ENCODE results near the gene THEM4.

The THEM4 gene

DNA sequence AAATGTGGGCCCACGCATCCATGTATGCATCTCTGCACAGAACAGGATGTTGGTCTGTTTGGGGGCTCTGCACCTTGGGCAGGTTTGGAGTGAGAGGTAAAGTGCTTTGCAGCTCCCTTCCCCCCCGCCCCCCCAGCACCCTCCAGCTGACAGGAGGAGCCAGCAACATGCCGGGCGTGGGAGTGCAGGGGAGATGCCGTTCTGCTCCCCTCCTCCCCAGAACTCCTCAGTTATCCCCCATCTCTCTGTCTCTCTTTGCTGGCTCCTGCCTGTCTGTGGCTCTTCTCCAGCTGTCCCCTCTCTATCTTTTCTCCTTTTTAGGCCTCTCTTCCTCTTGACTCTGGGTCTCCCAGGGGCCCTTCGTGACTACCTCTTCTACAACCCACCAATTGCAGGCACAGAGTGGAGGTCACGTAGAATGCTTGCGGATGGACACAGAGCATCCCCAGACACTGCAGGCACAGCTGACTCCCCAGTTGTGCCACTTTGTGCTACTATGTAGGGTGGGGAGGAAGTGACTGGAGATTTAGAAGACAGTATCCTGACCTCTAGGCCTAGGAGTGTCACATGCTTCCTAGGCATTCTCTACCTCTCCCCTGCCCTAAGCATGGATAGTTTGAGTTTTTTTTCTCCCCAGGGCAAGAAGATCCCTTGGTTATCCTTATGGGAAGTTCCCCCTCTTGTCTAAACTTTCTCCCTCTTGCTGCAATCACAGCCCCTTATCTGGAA, 76.0 kb downstream of the THEM4 start:
- DNase-seq = no peak

DNA sequence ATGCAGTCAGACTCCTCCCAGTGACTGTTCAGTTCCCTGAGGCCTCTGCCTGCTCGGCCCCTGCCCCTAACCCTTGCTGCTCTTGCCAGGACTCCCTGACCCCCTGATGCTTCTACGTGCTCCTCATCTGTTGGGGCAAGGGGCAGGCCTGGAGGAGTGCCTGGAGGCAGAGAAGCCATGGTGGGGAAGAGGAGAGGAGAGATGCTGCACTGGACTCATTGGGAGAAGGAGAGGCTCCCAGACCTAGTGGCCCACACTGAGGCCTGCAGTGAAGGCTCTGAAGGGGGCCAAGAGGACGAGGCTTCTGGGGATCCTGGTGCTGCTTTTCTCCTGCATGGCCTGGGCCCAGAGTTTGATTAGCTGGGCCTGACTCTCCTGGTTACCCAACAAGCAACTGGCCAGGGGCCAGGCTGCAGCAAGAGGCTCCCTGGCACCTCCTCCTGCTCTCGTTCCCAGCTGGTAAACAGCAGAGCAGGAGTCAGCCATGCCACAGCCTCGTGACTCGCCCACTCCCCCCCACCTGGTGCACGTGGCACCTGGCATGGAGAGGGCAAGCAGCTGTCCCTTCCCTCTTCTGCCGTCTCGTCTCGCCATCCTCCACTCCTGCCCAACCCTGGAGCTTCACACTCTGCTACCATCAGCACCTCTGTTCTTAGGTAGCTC, 76.9 kb downstream of the THEM4 start:
- peak; percentile 68 to 85 (median 69) for DNase-seq

DNA sequence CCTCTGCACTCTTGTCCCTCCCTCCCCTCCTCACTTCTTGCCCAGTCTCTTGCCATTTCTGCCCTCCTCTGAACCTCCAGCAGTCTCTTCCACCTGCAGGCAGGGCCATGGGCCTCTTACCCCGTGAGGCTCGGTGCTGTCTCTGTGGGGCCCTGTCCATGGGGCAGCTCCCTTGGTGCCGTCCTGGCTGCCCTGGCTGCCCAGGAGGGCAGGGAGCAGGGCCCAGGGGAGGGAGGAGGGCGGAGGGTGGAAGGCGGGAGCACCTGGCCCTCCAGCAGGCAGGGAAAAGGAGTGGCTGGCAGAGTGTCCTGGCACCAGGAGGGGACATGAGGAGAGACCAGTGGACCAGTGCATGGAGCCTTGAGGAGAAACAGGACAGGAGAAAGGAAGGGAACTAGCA, 77.7 kb downstream of the THEM4 start, which contains the start of gene RORC:
TSS of gene RORC (minus strand) at position 198 of the 400 bp plus-strand sequence. CDS start at position 160, 38 bp downstream.
- DNase-seq = peak in 1 of 3 experiments; percentile 38

DNA sequence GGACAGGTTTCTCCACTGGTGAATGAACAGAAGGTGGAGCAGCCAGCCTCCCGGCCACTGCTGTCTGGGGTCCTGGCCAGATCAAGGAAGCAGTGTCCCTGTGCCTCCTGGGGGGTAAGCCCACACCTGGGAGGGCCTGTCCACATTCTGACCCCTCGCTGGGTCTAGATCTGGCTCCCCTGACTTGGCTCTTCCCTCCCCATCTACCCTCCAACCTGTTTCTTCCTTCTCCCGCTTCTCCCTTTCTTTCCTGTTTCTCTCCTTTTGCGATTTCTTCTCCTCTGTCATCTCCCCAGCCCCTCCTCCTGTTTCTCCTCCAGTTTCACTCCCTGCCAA, 78.1 kb downstream of the THEM4 start:
- no peak for DNase-seq

DNA sequence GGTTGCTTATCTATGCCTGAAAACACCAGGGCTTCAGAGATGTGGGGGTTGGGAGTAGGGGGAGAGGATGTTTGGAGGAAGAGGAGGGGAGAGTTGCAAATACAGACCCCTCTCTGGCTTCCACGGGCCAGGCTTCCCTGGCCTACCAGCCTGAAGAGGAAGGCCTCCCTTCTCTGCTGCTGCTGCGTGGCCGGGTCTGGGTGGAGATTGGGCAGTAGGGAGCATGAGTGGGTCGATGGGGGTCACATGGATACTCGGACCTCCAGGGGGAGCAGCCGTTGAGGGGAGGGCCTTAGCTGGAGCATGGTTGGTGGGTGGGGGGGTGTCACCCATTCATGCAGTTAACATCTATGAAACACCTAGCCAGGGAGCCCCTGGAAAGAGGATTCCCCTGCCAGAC, 79.3 kb downstream of the THEM4 start:
- no peak for DNase-seq

DNA sequence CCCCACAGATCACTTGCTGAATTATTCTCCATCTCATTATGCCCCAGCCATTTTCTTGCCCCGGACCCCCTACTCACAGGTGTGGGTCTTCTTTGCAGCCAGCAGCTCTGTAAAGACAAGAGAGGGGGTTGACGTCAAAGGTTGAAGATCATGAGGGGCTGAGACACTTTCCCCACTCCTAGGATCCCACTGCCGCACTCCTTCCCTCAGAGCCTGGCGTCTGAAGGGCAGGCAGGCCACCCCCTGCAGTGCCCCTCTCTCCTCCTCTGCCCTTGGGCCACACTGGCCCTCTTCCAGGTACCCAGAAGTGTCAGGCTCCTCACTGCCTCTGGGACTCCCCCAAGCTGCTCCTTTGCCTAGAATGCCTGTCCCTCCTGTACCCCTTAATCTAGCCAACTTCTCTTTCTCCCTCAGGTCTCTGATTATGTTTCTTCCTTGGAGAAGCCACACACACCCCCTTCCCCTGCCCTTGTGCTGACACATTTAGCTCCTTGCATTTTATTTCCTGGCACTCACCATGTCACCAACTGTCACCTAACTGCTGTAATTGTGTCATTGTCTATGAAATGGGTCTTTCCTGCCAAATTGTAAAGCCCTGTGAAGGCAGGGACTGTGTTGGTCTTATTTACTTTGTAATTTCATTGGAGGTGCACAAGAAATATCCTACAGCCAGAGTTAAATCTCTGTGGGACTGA, 79.8 kb downstream of the THEM4 start:
- peak in 1 of 3 experiments; percentile 14 for DNase-seq

DNA sequence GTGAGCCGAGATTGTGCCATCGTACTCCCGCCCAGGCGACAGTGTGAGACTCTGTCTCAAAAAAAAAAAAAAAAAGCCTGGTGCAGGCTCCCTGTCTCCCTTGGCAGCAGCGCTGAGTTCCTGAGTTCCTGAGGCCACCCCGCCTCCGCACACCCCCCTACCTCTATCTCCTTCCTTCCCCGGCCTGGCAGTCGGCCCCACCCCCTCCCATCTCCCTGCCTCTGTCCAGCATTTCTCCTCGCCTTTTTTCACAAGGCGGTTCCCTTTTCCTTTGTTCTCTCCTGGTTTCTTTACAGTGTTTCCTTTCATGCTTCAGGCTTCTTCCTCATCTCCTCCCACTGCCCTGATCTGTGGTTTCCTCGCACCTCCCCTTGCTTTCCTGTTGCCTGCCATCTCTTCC, 80.4 kb downstream of the THEM4 start:
- DNase-seq = peak in 2 of 3 experiments; percentile 26 to 50

DNA sequence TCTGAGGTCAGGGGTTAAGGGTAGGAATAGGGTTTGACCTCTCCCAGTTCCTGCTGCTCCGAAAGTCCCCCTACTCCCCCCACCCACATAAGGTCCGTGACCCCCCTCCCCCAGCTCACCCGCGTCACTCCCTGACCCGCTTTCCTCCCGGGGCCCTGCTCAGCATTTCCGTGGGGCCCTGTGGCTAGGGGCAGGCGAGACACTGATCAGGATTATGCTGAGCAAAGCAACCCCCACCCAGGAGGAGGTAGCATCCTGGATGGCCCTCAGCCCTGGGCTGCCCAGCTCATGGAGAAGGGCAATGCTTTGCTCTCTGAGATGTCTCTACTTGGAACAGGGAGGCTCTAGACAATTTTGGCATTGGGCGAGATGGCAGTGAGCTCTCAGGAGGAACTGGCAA, 81.5 kb downstream of the THEM4 start:
- no peak for DNase-seq

DNA sequence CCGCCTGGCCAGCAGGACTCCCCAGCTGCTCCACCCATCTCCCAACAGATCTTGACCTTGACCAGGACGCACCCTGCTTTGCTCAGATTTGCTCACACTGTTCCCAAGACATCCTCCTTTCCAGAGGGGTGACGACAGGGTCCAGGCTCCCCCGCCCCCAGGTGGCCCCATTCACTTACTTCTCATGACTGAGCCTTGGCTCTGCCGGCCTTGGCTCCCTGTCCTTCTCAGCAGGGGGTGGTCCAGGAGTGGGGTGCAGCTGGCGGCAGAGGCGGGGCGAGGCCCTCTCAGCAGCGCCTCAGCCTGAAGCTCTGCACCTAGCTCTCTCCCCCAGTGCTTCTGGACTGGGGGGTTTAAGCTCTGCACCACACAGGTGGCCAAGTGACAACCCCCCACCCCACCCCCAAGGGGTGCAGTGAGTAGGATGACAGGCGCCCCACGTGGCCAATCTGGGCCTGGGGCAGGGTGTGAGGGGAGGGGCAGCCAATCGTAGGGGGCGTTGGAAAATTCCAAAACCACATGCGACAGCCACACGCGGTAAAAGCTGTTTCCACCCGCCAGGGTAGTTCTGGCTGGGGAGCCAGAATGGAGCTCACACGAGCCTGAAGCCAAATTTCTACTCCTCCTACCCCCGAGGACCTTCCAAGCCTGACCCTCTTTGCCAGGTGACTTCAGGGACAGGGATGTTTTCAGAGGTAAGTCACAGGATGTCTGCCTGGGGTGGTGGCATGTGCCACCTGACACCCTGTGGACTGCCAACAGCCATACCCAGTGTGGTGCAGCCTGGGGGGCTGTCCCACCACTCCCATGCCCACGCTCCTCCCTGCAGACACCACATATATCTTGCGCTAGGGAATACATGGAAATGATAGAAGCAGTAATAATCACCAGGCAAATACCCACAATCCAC, 83.3 kb downstream of the THEM4 start:
- DNase-seq = no peak

DNA sequence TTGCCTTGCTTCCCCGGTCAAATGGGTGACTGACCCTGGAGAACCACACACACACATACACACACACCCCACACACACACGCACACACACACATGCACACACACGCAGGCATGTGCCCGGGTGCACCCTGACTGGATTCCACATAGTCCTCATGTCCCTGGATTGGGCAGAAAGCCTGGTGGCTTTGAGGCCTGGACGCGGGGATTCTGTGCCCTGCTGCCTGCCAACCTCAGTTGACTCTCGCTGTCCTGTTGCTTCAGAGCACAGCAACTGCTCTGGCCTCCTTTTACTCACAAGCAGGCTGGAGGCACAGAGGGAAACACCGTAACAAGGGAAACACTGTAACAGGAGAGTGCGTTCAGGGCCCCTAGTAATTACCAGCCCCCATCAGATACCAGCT, 84.1 kb downstream of the THEM4 start:
- no peak for DNase-seq
